Activated CD8-positive, alpha-beta memory T cell treated with anti-CD3 and anti-CD28 coated beads, Interleukin-2, amount 10 ng/mL, durations not matched to agents 7 days and 5 days (primary cell): ENCODE results near the gene THAP6. TPM values are rescaled to one million over a fixed set of nuclear protein-coding genes. Genes with fewer than 3 reads are reported as not detected.
A peak's percentile ranks its signal among the peaks of the same experiment; 100 is the strongest.

ENCODE experiments used
- ATAC-seq: fragments of 150-1000 bp; cut with Tn5 transposase; one replicate; pipeline ENCODE4 v1.10.0; 2021; ENCODE audit warnings: moderate library complexity
- CTCF ChIA-PET: fragments of 350-600 bp; sonication (Branson Sonifier 250); formaldehyde crosslinking; loops from one replicate; lab custom pipeline; 2021; ENCODE audit warnings: antibody characterized with exemption; lab: Charles Lee
- DNase-seq: peaks from one replicate; pipeline ENCODE4 v3.0.0-alpha.2; 2020
- H3K27ac Mint-ChIP-seq: one replicate; pipeline ENCODE4 v1.8.0; 2021; ENCODE audit warnings: mild to moderate bottlenecking, mixed read lengths
- H3K27me3 Mint-ChIP-seq: one replicate; pipeline ENCODE4 v1.8.0; 2021; ENCODE audit warnings: mixed read lengths
- H3K36me3 Mint-ChIP-seq: one replicate; pipeline ENCODE4 v1.8.0; 2021; ENCODE audit warnings: mild to moderate bottlenecking, mixed read lengths
- H3K4me1 Mint-ChIP-seq: one replicate; pipeline ENCODE4 v1.8.0; 2021; ENCODE audit warnings: mixed read lengths
- H3K4me3 Mint-ChIP-seq: one replicate; pipeline ENCODE4 v1.8.0; 2021; ENCODE audit warnings: mild to moderate bottlenecking, moderate library complexity, mixed read lengths
- H3K9me3 Mint-ChIP-seq: one replicate; pipeline ENCODE4 v1.8.0; 2022; ENCODE audit warnings: low read depth, mixed read lengths
- total RNA-seq, 2 experiments: library from RNA; stranded (reverse); gene quantifications; one replicate each; pipeline ENCODE4 v1.2.3, GENCODE V29; 2021

THAP6 gene, protein sequence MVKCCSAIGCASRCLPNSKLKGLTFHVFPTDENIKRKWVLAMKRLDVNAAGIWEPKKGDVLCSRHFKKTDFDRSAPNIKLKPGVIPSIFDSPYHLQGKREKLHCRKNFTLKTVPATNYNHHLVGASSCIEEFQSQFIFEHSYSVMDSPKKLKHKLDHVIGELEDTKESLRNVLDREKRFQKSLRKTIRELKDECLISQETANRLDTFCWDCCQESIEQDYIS
- total RNA-seq, result 10 to 100 TPM; 16.9 to 20.4 TPM

DNA sequence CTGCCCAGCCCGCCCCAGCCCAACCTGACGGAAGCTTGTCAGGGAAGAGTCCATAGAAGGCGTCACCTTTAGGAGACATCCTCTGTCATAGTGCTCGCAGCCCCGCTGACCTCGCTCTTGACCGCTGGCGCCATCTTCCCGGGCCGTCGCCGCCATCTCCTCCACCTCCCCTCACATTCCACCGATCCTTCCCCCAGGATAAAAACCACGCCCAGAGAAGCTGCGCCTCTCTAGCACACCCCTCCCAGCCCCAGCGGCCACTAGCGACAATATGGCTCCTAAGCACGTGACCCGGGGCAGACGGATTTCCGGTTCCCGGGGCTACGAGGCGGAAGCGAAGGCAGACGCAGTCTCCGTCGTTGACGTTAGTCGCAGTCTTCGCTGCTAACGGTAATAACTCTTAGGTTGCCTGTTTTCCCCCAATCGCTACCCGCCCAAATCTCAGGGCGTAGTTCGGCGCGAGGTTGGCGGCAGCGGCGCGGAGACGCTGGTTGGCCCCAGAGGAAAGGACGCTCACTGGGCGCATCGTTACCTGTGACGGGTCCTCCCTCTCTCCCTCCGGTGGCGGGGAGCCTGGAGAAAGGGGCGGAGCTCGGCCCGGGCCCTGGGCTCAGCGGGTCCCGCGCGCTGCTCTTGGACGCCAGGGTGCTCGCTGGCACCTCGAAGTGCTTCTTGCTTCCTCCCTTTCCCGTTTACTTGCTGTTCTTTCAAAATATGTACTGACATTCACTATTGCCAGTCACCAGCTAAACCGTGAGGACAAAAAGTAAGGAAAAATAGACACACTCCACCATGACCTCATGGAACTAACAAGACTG, at the start of gene THAP6, which contains the start of gene RCHY1:
Gene THAP6, plus strand, starts transcription at position 343 of the 818 bp plus-strand sequence. CDS start 980 bp downstream, outside the sequence.
Gene RCHY1, minus strand, starts transcription at position 273 of the 818 bp plus-strand sequence. Its CDS starts 117 bp downstream, at position 156.
- ATAC-seq (peak; percentile 92), DNase-seq (peak; percentile 97)
- H3K36me3 Mint-ChIP-seq, result peaks cover 37% of the 10 kb centered on the region
- no peaks in the 10 kb centered on the region for H3K27me3 Mint-ChIP-seq
- H3K4me1 Mint-ChIP-seq, result peaks cover 42% of the 10 kb centered on the region
- no peak within 1 kb of the TSS for H3K27ac Mint-ChIP-seq
- H3K4me3 Mint-ChIP-seq, result no peak within 1 kb of the TSS
- CTCF ChIA-PET, result interaction anchor here (0.7 to 1.6 kb wide), 8 partner anchors 12 to 212 kb away, joined by 3 to 5 read pairs (median 4); partner anchors contain the start of genes ODAPH and USO1
- H3K9me3 Mint-ChIP-seq, result no peaks in the 10 kb centered on the region

DNA sequence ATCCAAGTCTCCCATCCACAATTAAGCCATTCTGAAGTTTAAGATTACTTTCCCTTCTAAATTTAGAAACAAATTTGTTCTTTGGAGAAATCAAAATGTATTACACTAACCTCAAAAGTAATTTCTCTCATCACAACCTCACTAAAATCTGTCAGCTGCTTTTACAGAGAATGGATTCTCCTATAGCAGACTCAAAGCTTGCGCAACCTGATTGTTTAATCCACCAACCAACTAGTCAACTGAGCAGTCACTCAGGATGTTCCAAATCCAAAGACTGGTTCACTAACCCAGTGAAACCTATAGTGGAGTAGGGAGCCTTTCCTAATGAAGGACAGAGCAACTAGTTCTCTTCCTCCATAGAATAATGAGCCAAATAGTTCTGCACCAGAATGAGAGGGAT, 44.4 kb upstream of the THAP6 start:
- peaks cover 3% of the 10 kb centered on the region for H3K27me3 Mint-ChIP-seq

DNA sequence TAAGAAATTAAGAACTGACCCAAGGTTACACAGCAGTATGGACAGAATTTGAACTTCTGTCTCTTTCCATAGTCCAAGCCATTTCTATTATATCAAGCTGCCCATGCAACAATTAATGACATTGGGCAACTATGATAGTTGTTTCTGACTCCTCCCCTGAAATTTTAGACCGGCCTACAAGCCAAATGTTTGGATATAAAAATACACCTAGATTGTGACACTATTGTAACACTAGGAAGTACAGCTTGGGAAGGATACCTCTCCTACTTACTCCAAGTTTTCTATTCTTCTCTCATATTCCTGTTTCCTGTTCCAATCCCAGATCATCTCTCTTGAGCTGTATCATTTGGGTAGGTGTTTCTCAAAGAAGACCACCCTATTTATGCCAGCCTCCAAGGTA, 43.5 kb upstream of the THAP6 start:
- H3K36me3 Mint-ChIP-seq, result peaks cover 12% of the 10 kb centered on the region
- H3K27ac Mint-ChIP-seq, result no peak overlapping the region
- CTCF ChIA-PET, result no interaction called here
- H3K4me3 Mint-ChIP-seq, result no peak overlapping the region
- ATAC-seq (no peak), DNase-seq (no peak)
- H3K27me3 Mint-ChIP-seq, result peaks cover 2% of the 10 kb centered on the region
- no peaks in the 10 kb centered on the region for H3K4me1 Mint-ChIP-seq
- H3K9me3 Mint-ChIP-seq, result no peaks in the 10 kb centered on the region

More for the DNA sequence above, 44.4 kb upstream of the THAP6 start:
- H3K9me3 Mint-ChIP-seq, result no peaks in the 10 kb centered on the region
- H3K4me1 Mint-ChIP-seq, result no peaks in the 10 kb centered on the region
- CTCF ChIA-PET, result no interaction called here
- DNase-seq (no peak), ATAC-seq (no peak)
- peaks cover 9% of the 10 kb centered on the region for H3K36me3 Mint-ChIP-seq
- H3K27ac Mint-ChIP-seq, result no peak overlapping the region
- no peak overlapping the region for H3K4me3 Mint-ChIP-seq

DNA sequence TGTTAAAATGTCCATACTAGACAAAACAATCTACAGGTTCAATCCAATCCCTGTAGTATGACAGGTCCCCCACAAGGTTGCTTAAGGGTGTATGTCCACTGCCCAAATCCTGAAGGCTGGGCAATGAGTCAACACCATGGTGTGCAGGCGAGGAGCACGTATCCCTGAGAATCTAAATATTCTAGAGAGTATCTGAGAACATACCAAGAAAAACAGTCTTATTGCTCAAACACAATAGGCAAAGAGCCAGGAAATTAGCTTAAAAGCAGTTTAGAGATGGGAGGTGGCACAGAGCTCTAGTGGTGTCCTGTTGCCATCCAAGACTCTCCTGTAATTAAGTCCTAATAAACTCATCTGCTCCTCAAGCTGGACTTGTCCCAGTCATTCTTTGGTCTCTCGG, 37.1 kb upstream of the THAP6 start:
- DNase-seq (no peak), ATAC-seq (no peak)
- Mint-ChIP-seq H3K4me1 (no peaks in the 10 kb centered on the region), H3K27me3 (no peaks in the 10 kb centered on the region), H3K9me3 (peaks cover 5% of the 10 kb centered on the region), H3K4me3 (no peak overlapping the region), H3K27ac (no peak overlapping the region), H3K36me3 (peaks cover 61% of the 10 kb centered on the region)
- CTCF ChIA-PET, result no interaction called here

DNA sequence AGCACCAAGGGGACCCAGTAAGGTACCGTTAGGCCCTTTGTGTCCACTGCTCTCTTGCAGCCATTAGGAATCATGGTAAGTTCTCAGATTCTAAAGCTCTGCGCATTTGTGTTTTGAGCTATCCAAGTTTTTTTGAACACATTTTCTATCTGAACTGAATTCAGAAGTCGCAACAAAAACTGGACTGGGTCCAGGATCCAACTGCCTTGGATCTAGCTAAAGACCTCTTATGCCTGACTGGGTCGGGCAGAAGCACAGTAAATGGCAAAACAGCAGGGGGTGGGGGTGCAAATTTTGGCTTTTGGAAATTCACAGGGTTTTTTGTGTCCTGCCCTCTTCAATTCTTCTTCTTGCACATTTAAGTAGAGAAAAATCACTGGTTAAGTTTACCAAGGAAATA, 30.1 kb upstream of the THAP6 start:
- Mint-ChIP-seq H3K4me1 (no peaks in the 10 kb centered on the region), H3K27me3 (no peaks in the 10 kb centered on the region), H3K9me3 (no peaks in the 10 kb centered on the region), H3K4me3 (no peak overlapping the region), H3K27ac (no peak overlapping the region), H3K36me3 (peaks cover 32% of the 10 kb centered on the region)
- CTCF ChIA-PET, result no interaction called here
- ATAC-seq (no peak), DNase-seq (no peak)

DNA sequence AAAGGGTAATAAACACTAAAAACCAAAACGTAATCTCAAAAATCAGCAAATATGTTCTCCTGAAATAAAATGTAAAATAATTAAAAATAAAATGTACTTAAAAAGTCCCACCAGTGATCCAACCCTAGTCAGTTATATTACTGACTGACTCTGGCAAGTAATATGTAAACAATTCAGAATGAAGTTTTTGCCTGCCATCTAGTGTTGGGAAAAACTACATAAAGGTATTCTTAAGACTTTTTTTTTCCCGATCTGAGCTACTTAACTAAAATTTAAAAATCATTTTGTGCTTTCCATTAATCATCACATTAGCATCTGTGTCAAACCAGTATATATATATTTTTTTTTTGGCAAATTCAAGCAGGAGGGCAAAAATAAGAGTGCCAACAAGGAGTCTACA, 24.1 kb upstream of the THAP6 start:
- peaks cover 16% of the 10 kb centered on the region for H3K36me3 Mint-ChIP-seq
- H3K4me3 Mint-ChIP-seq, result no peak overlapping the region
- H3K4me1 Mint-ChIP-seq, result peaks cover 6% of the 10 kb centered on the region
- ATAC-seq (no peak), DNase-seq (no peak)
- H3K9me3 Mint-ChIP-seq, result no peaks in the 10 kb centered on the region
- H3K27me3 Mint-ChIP-seq, result no peaks in the 10 kb centered on the region
- H3K27ac Mint-ChIP-seq, result no peak overlapping the region
- CTCF ChIA-PET, result no interaction called here

DNA sequence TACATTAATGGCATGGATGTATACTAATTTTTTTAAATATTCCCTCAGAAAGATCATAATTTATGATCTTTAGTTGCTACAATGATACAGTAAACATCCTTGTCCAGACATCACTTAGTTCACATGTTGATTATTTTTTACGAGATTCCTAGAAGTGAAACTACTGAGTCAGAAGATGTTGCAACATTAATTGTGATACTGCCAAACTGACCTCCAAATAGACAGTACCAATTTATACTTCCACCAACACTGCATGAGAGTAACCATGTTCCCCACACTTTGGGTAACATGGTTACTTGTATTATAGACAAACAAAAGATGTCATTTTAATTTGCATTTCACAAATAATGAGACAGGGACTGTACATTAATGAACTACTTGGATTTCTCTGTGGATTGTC, 19.7 kb upstream of the THAP6 start:
- H3K9me3 Mint-ChIP-seq, result peaks cover 2% of the 10 kb centered on the region
- H3K27ac Mint-ChIP-seq, result no peak overlapping the region
- peak; percentile 20 for ATAC-seq
- CTCF ChIA-PET, result interaction anchor here (1.5 kb wide), 1 partner anchor 11 kb away, joined by 3 read pairs; no protein-coding TSS in a partner anchor
- H3K4me3 Mint-ChIP-seq, result no peak overlapping the region
- H3K4me1 Mint-ChIP-seq, result peaks cover 27% of the 10 kb centered on the region
- peaks cover 42% of the 10 kb centered on the region for H3K36me3 Mint-ChIP-seq
- no peaks in the 10 kb centered on the region for H3K27me3 Mint-ChIP-seq
- no peak for DNase-seq

DNA sequence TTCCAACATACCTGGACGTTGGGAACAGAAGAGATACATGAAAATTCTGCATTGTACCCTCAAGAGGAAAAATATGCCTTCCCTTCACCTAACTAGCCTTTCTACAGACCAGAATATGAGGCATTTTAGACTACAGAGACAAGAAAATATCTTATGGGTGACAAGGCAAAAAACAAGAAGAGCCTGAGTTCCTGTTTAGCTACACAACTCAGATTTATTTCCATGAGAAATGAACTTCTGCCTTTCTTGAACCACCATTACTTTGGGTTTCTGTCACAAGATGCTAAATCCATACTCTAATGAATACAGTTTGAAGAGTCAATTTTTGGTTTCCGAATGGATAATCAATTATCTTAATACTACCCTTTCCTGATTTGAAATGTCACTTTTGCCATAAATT, 18.8 kb upstream of the THAP6 start:
- peaks cover 47% of the 10 kb centered on the region for H3K36me3 Mint-ChIP-seq
- H3K9me3 Mint-ChIP-seq, result peaks cover 2% of the 10 kb centered on the region
- H3K27me3 Mint-ChIP-seq, result no peaks in the 10 kb centered on the region
- H3K27ac Mint-ChIP-seq, result no peak overlapping the region
- CTCF ChIA-PET, result no interaction called here
- DNase-seq (no peak), ATAC-seq (no peak)
- H3K4me3 Mint-ChIP-seq, result no peak overlapping the region
- H3K4me1 Mint-ChIP-seq, result peaks cover 27% of the 10 kb centered on the region

DNA sequence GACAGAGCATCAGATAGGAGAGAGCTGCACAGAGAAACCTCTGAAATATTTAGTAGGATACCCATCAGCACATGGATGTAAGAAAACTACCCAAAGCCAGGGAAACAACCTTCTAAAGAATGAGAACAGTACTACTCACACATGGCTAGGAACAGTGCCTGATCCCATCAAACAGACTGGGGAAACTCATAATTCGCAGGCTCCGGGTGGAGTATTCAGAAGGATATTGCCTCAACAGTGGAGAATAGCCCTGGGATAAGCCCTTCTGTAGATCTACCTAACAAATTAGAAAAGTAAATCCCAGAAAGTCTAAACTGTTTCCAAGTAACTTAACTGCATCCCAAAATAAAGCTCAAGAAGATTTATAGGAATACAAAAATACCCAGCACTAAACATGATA, 17.9 kb upstream of the THAP6 start:
- Mint-ChIP-seq H3K4me3 (no peak overlapping the region), H3K4me1 (peaks cover 27% of the 10 kb centered on the region), H3K9me3 (peaks cover 2% of the 10 kb centered on the region), H3K27ac (no peak overlapping the region), H3K36me3 (peaks cover 48% of the 10 kb centered on the region), H3K27me3 (no peaks in the 10 kb centered on the region)
- ATAC-seq (no peak), DNase-seq (no peak)
- CTCF ChIA-PET, result no interaction called here

DNA sequence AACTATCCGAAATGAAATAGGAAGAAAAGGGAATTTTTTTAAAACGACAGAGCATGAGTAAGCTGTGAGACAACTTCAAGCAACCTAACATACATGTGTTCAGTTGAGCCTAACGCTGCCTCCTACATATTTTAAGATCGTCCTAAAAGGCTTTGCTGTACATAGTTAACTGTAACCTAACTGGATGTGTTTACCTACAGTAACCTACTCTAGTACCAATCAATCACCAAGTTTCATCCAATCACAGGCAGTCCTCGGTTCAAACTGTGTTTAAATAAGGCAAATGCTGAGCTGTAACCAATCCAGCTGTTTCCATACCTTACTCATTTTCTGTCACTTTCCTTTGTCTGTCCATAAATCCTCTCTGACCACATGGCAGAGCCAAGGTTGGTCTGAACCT, 17.1 kb upstream of the THAP6 start:
- Mint-ChIP-seq H3K9me3 (peaks cover 2% of the 10 kb centered on the region), H3K27ac (no peak overlapping the region), H3K4me1 (peaks cover 27% of the 10 kb centered on the region), H3K4me3 (no peak overlapping the region), H3K36me3 (peaks cover 47% of the 10 kb centered on the region), H3K27me3 (no peaks in the 10 kb centered on the region)
- no peak for DNase-seq
- CTCF ChIA-PET, result no interaction called here
- no peak for ATAC-seq

DNA sequence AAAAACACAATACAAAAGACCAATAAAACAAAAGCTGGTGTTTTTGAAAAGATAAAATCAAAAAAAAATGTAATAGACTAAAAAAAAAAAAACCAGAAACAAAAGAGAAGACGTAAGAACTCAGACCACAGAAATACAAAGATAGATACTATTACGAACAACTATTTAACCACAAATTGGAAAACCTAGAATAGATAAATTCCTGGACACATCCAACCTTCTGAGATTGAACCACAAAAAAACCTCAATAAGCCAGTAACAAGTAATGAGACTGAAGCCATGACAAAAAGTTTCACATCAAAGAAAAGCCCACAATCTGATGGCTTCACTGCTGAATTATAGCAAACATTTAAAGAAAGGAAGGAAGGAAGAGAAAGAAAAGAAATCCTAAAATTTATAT, 16.2 kb upstream of the THAP6 start:
- no peaks in the 10 kb centered on the region for H3K27me3 Mint-ChIP-seq
- CTCF ChIA-PET, result no interaction called here
- no peak for ATAC-seq
- peaks cover 27% of the 10 kb centered on the region for H3K4me1 Mint-ChIP-seq
- H3K27ac Mint-ChIP-seq, result no peak overlapping the region
- peaks cover 2% of the 10 kb centered on the region for H3K9me3 Mint-ChIP-seq
- DNase-seq, result no peak
- H3K36me3 Mint-ChIP-seq, result peaks cover 53% of the 10 kb centered on the region
- no peak overlapping the region for H3K4me3 Mint-ChIP-seq

DNA sequence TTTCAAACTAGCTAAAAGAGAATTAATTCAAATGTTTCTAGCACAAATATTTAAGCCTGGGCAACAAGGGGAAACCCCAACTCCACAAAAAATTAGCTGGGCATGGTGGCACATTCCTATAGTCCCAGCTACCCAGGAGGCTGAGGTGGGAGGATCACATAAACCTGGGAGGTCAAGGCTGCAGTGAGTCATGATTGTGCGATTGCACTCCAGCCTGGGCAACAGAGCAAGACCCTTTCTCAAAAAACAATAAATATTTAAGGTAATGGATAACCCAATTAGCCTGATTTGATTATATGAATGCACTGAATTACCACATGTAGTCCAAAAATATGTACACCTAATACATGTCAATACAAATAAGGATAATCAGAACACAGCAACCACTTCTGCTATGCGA, 14.4 kb upstream of the THAP6 start:
- CTCF ChIA-PET, result interaction anchor here (1.3 kb wide), 1 partner anchor 14 kb away, joined by 3 read pairs; no protein-coding TSS in a partner anchor
- ATAC-seq (no peak), DNase-seq (no peak)
- H3K9me3 Mint-ChIP-seq, result peaks cover 2% of the 10 kb centered on the region
- no peak overlapping the region for H3K27ac Mint-ChIP-seq
- peaks cover 63% of the 10 kb centered on the region for H3K36me3 Mint-ChIP-seq
- no peak overlapping the region for H3K4me3 Mint-ChIP-seq
- H3K27me3 Mint-ChIP-seq, result no peaks in the 10 kb centered on the region
- peaks cover 23% of the 10 kb centered on the region for H3K4me1 Mint-ChIP-seq

DNA sequence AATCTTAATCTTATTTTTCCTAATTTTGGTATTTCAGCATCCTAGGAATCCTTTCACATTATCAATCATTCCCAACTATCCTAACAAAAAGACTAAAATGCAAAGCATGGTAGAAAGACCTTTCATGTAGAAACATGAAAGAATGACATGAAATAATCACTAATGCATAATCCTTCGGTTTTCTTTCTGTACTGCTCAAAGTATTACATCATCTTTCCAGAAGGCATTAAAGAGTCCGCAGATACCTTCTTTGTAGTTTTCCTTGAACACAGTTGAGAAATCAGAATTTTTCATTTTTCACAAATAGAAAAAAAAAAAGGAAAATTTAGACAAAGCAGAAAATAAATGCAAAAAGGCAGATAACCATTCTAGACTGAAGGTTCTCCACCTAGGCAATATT, 11.6 kb upstream of the THAP6 start:
- H3K4me1 Mint-ChIP-seq, result peaks cover 14% of the 10 kb centered on the region
- no peak overlapping the region for H3K27ac Mint-ChIP-seq
- peaks cover 2% of the 10 kb centered on the region for H3K9me3 Mint-ChIP-seq
- H3K4me3 Mint-ChIP-seq, result no peak overlapping the region
- CTCF ChIA-PET, result no interaction called here
- no peaks in the 10 kb centered on the region for H3K27me3 Mint-ChIP-seq
- DNase-seq (no peak), ATAC-seq (no peak)
- H3K36me3 Mint-ChIP-seq, result peaks cover 72% of the 10 kb centered on the region

DNA sequence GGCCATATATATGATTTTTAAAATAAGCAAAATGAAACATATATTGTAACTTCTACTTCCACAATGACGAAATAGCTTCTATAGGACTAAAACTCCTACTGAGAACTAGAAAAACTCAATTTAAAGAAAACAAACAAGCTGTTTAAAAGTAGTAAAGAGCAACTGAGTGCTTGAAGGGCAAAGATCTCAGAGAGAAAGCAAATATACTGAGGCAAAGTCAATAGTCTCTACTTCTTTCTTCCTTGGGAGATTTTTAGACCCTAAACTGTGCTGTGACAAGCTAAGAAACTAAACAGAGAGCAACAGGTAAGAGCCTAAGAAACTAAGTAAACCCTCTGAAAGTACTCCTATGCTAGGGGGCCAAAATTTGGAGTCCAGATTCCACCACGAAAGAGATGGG, 8.6 kb upstream of the THAP6 start:
- Mint-ChIP-seq H3K27me3 (no peaks in the 10 kb centered on the region), H3K27ac (no peak overlapping the region), H3K36me3 (peaks cover 62% of the 10 kb centered on the region), H3K4me3 (no peak overlapping the region), H3K9me3 (no peaks in the 10 kb centered on the region), H3K4me1 (peaks cover 18% of the 10 kb centered on the region)
- CTCF ChIA-PET, result interaction anchor here (0.7 to 1.2 kb wide), 2 partner anchors 12 to 30 kb away, joined by 3 read pairs; no protein-coding TSS in a partner anchor
- ATAC-seq (no peak), DNase-seq (no peak)
